HepG2 (cell line): ENCODE measurements around the gene EFNA2. TPM values are rescaled to one million over a fixed set of nuclear protein-coding genes. Genes with fewer than 3 reads are reported as not detected.

Experiments used
- ASH2L ChIP-seq: fragments of 300-600, 200-600 bp; sonication (generic); IDR thresholded peaks from 2 replicates; pipeline ENCODE4 v1.7.0; 2017; ENCODE audit warnings: low read depth, mild to moderate bottlenecking, moderate library complexity, mixed read lengths, low read length; ENCODE audit not compliant: insufficient read length
- CHD2 ChIP-seq: IDR thresholded peaks from 2 replicates; pipeline ENCODE4 v1.6.1; 2011; ENCODE audit warnings: low read depth, low read length, improper control_type of control experiment
- HIVEP1 ChIP-seq: sonication (generic); formaldehyde crosslinking; IDR thresholded peaks from 2 replicates; pipeline ENCODE4 v1.4.0; 2020; ENCODE audit warnings: mild to moderate bottlenecking, missing genetic modification reagents
- KLF6 ChIP-seq: IDR thresholded peaks from 2 replicates; pipeline ENCODE4 v1.8.0; 2016; ENCODE audit warnings: missing biosample characterization, missing genetic modification reagents
- PRMT3 ChIP-seq: sonication (generic); formaldehyde crosslinking; IDR thresholded peaks from 2 replicates; pipeline ENCODE4 v1.8.1; 2022; ENCODE audit warnings: low read depth, mild to moderate bottlenecking, moderate library complexity, missing genetic modification reagents, borderline replicate concordance
- SMARCE1 ChIP-seq: fragments of 450-650 bp; IDR thresholded peaks from 2 replicates; pipeline ENCODE4 v1.6.1; 2017; ENCODE audit warnings: borderline replicate concordance
- ZBTB37 ChIP-seq: sonication (generic); formaldehyde crosslinking; IDR thresholded peaks from 2 replicates; pipeline ENCODE4 v1.4.0; 2020; ENCODE audit warnings: mild to moderate bottlenecking, missing genetic modification reagents
- ZC3H13 ChIP-seq: sonication (generic); formaldehyde crosslinking; IDR thresholded peaks from 2 replicates; pipeline ENCODE4 v1.8.1; 2023; ENCODE audit warnings: mild to moderate bottlenecking, missing genetic modification reagents, moderate library complexity
- ZFY ChIP-seq: sonication (generic); formaldehyde crosslinking; IDR thresholded peaks from 2 replicates; pipeline ENCODE4 v1.4.0; 2020; ENCODE audit warnings: missing genetic modification reagents
- ZNF773 ChIP-seq: sonication (generic); formaldehyde crosslinking; IDR thresholded peaks from 2 replicates; pipeline ENCODE4 v1.4.0; 2020; ENCODE audit warnings: missing genetic modification reagents, borderline replicate concordance
- polyA plus RNA-seq, 8 experiments: library from polyadenylated mRNA; depleted of rRNA in 3 of 8; stranded (reverse) in 7 of 8; unstranded in 1 of 8; fragments of >200 nt; fragmentation: Illumina TruSeq in 4 of 8; extraction: Trizol in 4 of 8; gene quantifications; 2 replicates each; pipeline versions ENCODE4 v1.2.1 to v1.2.3, GENCODE V29; 2011 to 2016; ENCODE audit warnings: low read depth in 4 of 8, missing spikeins in 1 of 8, mixed read lengths in 1 of 8; ENCODE audit not compliant: insufficient read depth in 1 of 8
- total RNA-seq, 5 experiments: library from RNA; depleted of rRNA; stranded (reverse); fragments of >200 nt; fragmentation: Illumina TruSeq; extraction: Trizol; gene quantifications; 2 replicates each; pipeline ENCODE4 v1.2.3, GENCODE V29; 2016; ENCODE audit warnings: low read depth in 1 of 5
- TF ChIP-seq, protein P1 (sequence below): sonication (generic); formaldehyde crosslinking; IDR thresholded peaks from 2 replicates; pipeline ENCODE4 v1.4.0; 2020; ENCODE audit warnings: missing genetic modification reagents, borderline replicate concordance
- TF ChIP-seq, protein P2 (sequence below): sonication (generic); formaldehyde crosslinking; IDR thresholded peaks from 2 replicates; pipeline ENCODE4 v1.8.0; 2022; ENCODE audit warnings: missing genetic modification reagents, mild to moderate bottlenecking, inconsistent platforms, borderline replicate concordance
- TF ChIP-seq, protein P3 (sequence below), 2 experiments: fragments of 450-650 bp in 1 of 2; sonication (generic) in 1 of 2; formaldehyde crosslinking in 1 of 2; IDR thresholded peaks; 2 replicates each; pipeline versions ENCODE4 v1.6.1 to v1.8.0; 2016 to 2022; ENCODE audit warnings: antibody characterized with exemption in 1 of 2, mild to moderate bottlenecking in 1 of 2, missing genetic modification reagents in 1 of 2

The EFNA2 gene
- total and polyA plus RNA-seq, 2 of the 13 experiments (the other 11 are each of a cell fraction or from before 2014, with no cell fraction given): 6.0 to 9.9 TPM

GRCh38 chr19:1250437-1251260 is 35.0 kb upstream of the EFNA2 start (continued):
- no peak for TF ChIP-seq ZBTB37
- TF ChIP-seq ASH2L: peak; percentile 4
- TF ChIP-seq ZNF773 (CRISPR knock-in tag): no peak
- TF ChIP-seq CHD2: peak; percentile 38; the same call in 1 of the 2 replicates
- TF ChIP-seq, protein P1, sequence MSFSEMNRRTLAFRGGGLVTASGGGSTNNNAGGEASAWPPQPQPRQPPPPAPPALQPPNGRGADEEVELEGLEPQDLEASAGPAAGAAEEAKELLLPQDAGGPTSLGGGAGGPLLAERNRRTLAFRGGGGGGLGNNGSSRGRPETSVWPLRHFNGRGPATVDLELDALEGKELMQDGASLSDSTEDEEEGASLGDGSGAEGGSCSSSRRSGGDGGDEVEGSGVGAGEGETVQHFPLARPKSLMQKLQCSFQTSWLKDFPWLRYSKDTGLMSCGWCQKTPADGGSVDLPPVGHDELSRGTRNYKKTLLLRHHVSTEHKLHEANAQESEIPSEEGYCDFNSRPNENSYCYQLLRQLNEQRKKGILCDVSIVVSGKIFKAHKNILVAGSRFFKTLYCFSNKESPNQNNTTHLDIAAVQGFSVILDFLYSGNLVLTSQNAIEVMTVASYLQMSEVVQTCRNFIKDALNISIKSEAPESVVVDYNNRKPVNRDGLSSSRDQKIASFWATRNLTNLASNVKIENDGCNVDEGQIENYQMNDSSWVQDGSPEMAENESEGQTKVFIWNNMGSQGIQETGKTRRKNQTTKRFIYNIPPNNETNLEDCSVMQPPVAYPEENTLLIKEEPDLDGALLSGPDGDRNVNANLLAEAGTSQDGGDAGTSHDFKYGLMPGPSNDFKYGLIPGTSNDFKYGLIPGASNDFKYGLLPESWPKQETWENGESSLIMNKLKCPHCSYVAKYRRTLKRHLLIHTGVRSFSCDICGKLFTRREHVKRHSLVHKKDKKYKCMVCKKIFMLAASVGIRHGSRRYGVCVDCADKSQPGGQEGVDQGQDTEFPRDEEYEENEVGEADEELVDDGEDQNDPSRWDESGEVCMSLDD: no peak
- 0 out of 2 replicates have a peak, but pooled peaks have one; percentile 19 for TF ChIP-seq HIVEP1 (CRISPR knock-in tag)
- no peak for TF ChIP-seq PRMT3
- TF ChIP-seq ZC3H13 (CRISPR knock-in tag): no peak
- no peak for TF ChIP-seq SMARCE1
- no peak for TF ChIP-seq KLF6
- TF ChIP-seq ZFY (CRISPR knock-in tag): no peak
- TF ChIP-seq, protein P2, sequence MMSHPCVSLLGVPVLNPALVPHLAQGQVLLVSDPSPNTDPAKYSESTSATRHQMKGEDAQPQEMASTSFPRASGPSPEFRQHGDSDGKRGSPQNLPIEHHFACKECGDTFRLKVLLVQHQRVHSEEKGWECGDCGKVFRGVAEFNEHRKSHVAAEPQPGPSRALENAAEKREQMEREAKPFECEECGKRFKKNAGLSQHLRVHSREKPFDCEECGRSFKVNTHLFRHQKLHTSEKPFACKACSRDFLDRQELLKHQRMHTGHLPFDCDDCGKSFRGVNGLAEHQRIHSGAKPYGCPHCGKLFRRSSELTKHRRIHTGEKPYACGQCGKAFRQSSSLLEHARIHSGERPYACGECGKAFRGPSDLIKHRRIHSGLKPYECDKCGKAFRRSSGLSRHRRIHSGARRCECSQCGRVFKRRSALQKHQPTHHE (CRISPR knock-in tag): no peak
- TF ChIP-seq, protein P3, sequence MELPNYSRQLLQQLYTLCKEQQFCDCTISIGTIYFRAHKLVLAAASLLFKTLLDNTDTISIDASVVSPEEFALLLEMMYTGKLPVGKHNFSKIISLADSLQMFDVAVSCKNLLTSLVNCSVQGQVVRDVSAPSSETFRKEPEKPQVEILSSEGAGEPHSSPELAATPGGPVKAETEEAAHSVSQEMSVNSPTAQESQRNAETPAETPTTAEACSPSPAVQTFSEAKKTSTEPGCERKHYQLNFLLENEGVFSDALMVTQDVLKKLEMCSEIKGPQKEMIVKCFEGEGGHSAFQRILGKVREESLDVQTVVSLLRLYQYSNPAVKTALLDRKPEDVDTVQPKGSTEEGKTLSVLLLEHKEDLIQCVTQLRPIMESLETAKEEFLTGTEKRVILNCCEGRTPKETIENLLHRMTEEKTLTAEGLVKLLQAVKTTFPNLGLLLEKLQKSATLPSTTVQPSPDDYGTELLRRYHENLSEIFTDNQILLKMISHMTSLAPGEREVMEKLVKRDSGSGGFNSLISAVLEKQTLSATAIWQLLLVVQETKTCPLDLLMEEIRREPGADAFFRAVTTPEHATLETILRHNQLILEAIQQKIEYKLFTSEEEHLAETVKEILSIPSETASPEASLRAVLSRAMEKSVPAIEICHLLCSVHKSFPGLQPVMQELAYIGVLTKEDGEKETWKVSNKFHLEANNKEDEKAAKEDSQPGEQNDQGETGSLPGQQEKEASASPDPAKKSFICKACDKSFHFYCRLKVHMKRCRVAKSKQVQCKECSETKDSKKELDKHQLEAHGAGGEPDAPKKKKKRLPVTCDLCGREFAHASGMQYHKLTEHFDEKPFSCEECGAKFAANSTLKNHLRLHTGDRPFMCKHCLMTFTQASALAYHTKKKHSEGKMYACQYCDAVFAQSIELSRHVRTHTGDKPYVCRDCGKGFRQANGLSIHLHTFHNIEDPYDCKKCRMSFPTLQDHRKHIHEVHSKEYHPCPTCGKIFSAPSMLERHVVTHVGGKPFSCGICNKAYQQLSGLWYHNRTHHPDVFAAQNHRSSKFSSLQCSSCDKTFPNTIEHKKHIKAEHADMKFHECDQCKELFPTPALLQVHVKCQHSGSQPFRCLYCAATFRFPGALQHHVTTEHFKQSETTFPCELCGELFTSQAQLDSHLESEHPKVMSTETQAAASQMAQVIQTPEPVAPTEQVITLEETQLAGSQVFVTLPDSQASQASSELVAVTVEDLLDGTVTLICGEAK (IDR thresholded peaks at IDR 0.05): no peak
- TF ChIP-seq, protein P3 (CRISPR knock-in tag; IDR thresholded peaks at IDR 0.05): no peak
